Mucosa of descending colon (tissue), 3 donors: ENCODE measurements around the gene CD99. TPM values are rescaled to one million over a fixed set of nuclear protein-coding genes. Genes with fewer than 3 reads are reported as not detected.
"Not testable (repeated sequence)": the region's sequence is repeated elsewhere in the genome, so short reads cannot be mapped to it uniquely, and the experiment has no call there.

Experiments
- ATAC-seq: fragments of 200-7000 bp; cut with Tn5 transposase; one replicate; pipeline ENCODE4 v1.9.1; 2020; ENCODE audit warnings: mild to moderate bottlenecking, moderate library complexity
- DNase-seq, 3 donors: peaks; one replicate each; pipeline ENCODE4 v3.0.0-alpha.2; 2020
- H3K36me3 ChIP-seq: fragments of 200-600 bp; one replicate; pipeline ENCODE4 v1.8.0; 2021; ENCODE audit warnings: low read depth, mild to moderate bottlenecking
- H3K4me1 ChIP-seq: fragments of 200-600 bp; one replicate; pipeline ENCODE4 v1.8.0; 2021; ENCODE audit warnings: low read depth, mild to moderate bottlenecking
- H3K4me3 ChIP-seq: fragments of 200-600 bp; one replicate; pipeline ENCODE4 v1.8.0; 2021; ENCODE audit warnings: mild to moderate bottlenecking
- H3K9me3 ChIP-seq: fragments of 200-600 bp; one replicate; pipeline ENCODE4 v1.8.0; 2021; ENCODE audit warnings: mild to moderate bottlenecking
- intact Hi-C, 2 donors: fragments of 100-400 bp; cut with DNase I in 1 of 2; cut with micrococcal nuclease in 1 of 2; formaldehyde crosslinking; loops; one replicate each; pipeline versions ENCODE4 v1.11.0 to v1.11.1; 2022; cut with DNase I, micrococcal nuclease
- total RNA-seq, 3 donors: library from RNA; stranded (reverse); fragmentation: NEBNext Ultra II Directional in 2 of 3; extraction: Animal tissue kit (Norgen Biotek cat#: 25700) in 2 of 3; gene quantifications; one replicate each; pipeline versions ENCODE4 v1.2.1 to v1.2.4, GENCODE V29; 2021 to 2023
- TF ChIP-seq, protein P1 (sequence below): fragments of 200-600 bp; IDR thresholded peaks from one replicate; pipeline ENCODE4 v1.8.0; 2022; ENCODE audit warnings: antibody characterized with exemption, mild to moderate bottlenecking
- donor health status: DM: no; HTN: no; CAD: no; lungs with moderate emphysema.
- donor health status: DM: no; HTN: no; CAD: no.
- donor health status: DM: no; HTN: yes; CAD: no.

The CD99 gene
- total RNA-seq, 3 donors from 2014 or later = 147 to 326 (median 171) TPM

DNA sequence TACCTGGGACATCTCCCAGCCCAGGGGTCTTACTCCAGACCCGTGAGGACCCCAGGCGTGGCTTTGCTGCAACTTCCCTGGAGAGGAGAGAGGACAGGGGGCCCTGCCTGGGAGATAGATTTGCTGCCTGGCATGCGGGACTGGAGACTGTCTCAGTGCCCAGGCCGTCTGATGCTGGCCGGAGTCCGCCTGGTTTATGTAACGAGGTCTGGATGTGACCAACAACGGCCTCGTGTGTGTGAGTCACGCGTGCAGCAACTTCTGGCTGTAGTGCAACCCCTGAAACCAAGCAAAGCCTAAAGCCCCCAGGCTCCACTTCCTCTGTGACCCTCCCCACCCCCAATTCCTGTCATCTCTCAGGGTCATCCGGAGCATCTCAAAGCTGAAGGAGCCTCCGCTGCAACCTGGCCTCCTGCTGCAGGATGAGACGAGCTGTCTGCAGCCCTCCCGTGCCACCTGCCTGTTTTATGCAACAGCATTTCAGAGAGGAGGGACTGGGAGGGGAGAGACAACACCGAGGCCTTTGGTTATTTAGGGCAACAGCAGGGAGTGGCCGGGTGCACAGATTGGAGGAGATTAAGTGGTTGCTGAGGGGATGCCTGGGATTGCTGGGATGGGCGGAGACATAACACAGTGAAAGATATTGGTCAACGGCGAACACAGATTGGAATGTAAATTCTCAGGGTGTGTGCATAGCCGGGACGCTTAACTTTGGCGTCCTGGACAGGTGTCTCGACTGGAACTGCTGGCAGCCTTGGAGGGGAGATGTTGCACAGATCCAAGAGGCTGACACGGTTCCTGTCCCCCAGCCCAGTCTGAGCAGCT is 76.7 kb downstream of the CD99 start:
- peak; percentile 15 to 57 (median 38) for DNase-seq
- TF ChIP-seq, protein P1, sequence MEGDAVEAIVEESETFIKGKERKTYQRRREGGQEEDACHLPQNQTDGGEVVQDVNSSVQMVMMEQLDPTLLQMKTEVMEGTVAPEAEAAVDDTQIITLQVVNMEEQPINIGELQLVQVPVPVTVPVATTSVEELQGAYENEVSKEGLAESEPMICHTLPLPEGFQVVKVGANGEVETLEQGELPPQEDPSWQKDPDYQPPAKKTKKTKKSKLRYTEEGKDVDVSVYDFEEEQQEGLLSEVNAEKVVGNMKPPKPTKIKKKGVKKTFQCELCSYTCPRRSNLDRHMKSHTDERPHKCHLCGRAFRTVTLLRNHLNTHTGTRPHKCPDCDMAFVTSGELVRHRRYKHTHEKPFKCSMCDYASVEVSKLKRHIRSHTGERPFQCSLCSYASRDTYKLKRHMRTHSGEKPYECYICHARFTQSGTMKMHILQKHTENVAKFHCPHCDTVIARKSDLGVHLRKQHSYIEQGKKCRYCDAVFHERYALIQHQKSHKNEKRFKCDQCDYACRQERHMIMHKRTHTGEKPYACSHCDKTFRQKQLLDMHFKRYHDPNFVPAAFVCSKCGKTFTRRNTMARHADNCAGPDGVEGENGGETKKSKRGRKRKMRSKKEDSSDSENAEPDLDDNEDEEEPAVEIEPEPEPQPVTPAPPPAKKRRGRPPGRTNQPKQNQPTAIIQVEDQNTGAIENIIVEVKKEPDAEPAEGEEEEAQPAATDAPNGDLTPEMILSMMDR = no peak
- intact Hi-C loops = no loop called here
- Histone ChIP-seq H3K36me3 (no peaks in the 10 kb centered on the region), H3K4me3 (no peak overlapping the region), H3K4me1 (no peaks in the 10 kb centered on the region), H3K9me3 (no peaks in the 10 kb centered on the region)
- ATAC-seq = peak; percentile 89

DNA sequence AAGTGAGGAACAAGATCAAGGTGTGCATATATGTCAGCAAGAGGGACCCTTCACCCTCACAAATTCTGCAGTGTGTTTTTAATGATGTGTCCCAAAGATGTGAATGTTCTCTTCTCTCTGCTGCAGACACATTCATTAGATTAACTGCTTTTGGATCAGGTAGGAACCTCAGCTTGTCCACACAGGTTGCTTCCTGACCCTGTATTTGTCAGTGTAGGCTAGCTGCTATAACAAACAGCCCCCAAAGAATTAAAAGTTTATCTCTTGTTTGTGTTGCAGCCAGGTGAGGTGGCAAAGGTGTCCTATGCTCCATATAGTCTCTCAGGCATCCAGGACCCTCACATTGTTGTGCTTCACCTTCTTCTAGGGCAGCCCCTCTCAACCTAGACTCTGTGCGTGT is 78.5 kb downstream of the CD99 start:
- DNase-seq (no peak), ATAC-seq (no peak)
- no peaks in the 10 kb centered on the region for H3K9me3 ChIP-seq
- TF ChIP-seq, protein P1 = no peak
- H3K4me3 ChIP-seq = no peak overlapping the region
- no peaks in the 10 kb centered on the region for H3K36me3 ChIP-seq
- no peaks in the 10 kb centered on the region for H3K4me1 ChIP-seq
- intact Hi-C loops = no loop called here

DNA sequence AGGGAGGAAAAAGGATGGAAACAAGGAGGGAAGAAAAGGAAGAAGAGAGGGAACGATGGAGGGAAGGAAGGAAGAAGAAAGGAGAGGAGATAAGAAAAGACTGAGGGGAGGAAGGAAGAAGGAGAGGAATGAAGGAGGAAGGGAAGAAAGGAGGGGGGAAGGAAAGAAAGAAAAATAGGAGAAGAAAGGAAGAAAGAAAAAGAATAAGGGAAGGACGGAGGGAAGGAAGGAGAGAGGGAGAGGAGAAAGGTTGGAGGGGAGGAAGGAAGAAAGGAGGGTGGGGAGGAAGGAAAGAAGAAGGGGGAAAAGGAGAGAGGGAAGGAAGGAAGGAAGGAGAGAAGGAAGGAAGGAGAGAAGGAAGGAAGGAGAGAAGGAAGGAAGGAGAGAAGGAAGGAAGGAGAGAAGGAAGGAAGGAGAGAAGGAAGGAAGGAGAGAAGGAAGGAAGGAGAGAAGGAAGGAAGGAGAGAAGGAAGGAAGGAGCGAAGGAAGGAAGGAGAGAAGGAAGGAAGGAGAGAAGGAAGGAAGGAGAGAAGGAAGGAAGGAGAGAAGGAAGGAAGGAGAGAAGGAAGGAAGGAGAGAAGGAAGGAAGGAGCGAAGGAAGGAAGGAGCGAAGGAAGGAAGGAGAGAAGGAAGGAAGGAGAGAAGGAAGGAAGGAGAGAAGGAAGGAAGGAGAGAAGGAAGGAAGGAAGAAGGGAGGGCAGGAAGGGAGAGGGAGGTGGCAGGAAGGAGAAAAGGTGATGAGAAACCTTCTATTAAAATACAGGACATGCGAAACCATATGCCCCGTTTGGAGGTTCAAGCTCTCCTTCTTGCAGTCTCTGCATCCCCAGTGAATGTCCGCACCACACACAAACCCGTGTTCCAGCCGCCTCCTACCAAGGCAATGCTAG is 82.3 kb downstream of the CD99 start:
- intact Hi-C loops, DNase-seq, ATAC-seq, H3K36me3 ChIP-seq, H3K4me1 ChIP-seq, H3K9me3 ChIP-seq, H3K4me3 ChIP-seq: not testable (repeated sequence)

DNA sequence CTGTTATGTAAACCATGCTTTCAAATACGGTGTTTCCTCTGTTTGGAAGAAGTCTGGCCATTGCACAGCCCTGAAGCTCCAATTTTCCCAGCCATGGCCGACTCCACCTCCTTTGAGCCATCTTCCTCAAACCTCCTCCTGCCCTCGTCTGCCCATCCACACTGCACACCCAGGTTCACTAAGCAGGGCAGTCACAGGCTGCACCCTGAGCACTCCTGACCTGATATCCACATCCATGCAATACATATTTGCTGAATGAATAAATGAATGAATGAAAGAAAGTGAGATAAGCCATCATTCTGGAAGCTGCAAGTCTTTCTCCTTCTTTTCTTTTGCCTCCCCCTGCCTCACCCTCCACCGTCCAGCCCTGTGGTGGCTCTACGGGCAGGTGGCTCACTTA is 83.0 kb downstream of the CD99 start:
- TF ChIP-seq, protein P1 = no peak
- Histone ChIP-seq H3K9me3 (no peaks in the 10 kb centered on the region), H3K4me3 (no peak overlapping the region), H3K4me1 (no peaks in the 10 kb centered on the region), H3K36me3 (no peaks in the 10 kb centered on the region)
- no peak for DNase-seq
- no peak for ATAC-seq
- intact Hi-C loops = no loop called here

DNA sequence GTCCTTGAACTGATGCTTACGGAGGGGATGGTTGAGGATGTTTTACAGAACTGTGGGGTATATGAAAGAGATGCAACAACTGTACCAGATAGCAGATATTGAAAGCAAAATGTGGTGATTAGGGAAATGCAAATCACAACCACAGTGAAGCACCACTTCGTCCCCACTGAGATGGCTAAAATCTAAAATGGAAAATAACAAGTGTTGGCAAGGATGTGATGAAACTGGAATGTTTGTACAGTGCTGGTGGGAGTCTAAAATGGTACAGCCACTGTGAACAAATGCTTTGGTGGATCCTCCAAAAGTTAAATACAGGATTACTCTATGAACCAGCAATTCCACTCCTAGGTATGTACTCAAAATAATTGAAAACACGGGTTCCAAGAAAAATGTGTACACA is 83.7 kb downstream of the CD99 start:
- intact Hi-C loops = no loop called here
- no peak for ATAC-seq
- TF ChIP-seq, protein P1 = no peak
- Histone ChIP-seq H3K36me3 (no peaks in the 10 kb centered on the region), H3K4me1 (no peaks in the 10 kb centered on the region), H3K4me3 (no peak overlapping the region), H3K9me3 (no peaks in the 10 kb centered on the region)
- no peak for DNase-seq

DNA sequence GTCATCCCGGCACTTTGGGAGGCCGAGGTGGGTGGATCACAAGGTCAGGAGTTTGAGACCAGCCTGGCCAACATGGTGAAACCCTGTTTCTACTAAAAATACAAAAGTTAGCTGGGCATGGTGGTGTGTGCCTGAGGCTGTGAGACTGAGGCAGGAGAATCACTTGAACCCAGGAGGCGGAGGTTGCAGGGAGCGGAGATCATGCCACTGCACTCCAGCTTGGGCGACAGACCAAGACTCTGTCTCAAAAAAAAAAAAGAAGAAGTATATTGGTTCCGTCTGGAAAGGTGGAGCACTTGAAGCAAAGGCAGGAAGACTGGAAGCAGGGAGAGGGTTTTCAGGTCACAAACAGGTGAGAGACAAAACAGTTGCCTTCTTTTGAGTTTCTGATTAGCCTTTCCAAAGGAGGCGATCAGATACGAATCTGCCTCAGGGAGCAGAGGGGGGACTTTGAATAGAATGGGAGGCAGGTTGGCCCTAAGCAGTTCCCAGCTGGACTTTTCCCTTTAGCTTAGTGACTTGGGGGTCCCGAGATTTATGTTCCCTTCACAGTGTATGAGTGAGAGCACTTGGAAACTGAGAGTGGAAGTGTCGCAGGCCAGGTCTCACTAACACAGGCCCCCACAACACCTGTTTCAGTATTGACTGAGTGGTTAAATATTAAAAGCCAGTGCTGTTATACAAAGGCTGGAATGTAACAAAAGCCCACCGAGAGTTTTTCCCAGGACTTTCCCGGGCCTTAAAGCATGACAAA is 89.6 kb downstream of the CD99 start:
- H3K9me3 ChIP-seq, H3K4me3 ChIP-seq, H3K36me3 ChIP-seq, H3K4me1 ChIP-seq, intact Hi-C loops: not testable (repeated sequence)
- ATAC-seq (peak; percentile 91), DNase-seq (peak in 1 of 3 donors; percentile 14)
